ENCODE data around the gene DRAXIN.

DNA sequence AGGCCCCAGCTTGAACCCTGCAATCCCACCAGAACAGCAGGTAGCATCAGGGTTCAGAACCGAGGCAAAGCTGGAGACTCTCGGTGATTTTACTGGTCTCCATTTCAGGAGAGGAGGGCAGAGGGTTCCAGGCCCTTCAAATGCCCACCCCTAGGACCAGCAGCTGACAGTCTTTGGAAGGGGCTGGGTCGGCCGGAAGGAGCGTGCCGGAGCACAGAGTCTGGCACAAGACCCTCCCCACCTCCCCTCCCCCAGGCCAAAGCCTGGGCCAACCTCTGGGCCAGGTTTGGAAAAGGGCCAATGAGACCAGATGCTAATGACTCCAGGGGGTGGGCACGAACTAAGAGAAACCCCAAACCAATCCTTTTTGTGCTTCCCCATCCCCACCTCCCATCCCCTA is 44.2 kb upstream of the DRAXIN start:
- TF ChIP-seq ZFX (IDR thresholded peaks at IDR 0.05) = no peak
- TF ChIP-seq, protein P1, sequence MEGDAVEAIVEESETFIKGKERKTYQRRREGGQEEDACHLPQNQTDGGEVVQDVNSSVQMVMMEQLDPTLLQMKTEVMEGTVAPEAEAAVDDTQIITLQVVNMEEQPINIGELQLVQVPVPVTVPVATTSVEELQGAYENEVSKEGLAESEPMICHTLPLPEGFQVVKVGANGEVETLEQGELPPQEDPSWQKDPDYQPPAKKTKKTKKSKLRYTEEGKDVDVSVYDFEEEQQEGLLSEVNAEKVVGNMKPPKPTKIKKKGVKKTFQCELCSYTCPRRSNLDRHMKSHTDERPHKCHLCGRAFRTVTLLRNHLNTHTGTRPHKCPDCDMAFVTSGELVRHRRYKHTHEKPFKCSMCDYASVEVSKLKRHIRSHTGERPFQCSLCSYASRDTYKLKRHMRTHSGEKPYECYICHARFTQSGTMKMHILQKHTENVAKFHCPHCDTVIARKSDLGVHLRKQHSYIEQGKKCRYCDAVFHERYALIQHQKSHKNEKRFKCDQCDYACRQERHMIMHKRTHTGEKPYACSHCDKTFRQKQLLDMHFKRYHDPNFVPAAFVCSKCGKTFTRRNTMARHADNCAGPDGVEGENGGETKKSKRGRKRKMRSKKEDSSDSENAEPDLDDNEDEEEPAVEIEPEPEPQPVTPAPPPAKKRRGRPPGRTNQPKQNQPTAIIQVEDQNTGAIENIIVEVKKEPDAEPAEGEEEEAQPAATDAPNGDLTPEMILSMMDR (conservative IDR thresholded peaks at IDR 0.05) = no peak

Data from C4-2B (cell line).